Measurements from ENCODE around the gene LCN9.

LCN9 gene

GRCh38 chr9:135703726-135704125 lies 40.6 kb downstream of the LCN9 start:
- WGBS (ENCODE audit: insufficient coverage), result 25% methylated on average over 14 of the region's 14 CpGs
- H3K4me3 ChIP-seq (ENCODE audit: control insufficient read depth in 1 of 7, extremely low read depth in 1 of 7, insufficient read depth in 4 of 7, low read depth in 2 of 7, low read length in 6 of 7), result no peak overlapping the region
- peaks cover 0 to 62% (median 16%) of the 10 kb centered on the region in 5 experiments for H3K27me3 ChIP-seq (replicated peaks in 2 of 5; ENCODE audit: control insufficient read depth in 4 of 5, insufficient read depth in 5 of 5, low read length in 4 of 5)
- POLR2A ChIA-PET, result interaction anchor here (0.6 kb wide), 1 partner anchor 532 kb away, joined by 3 read pairs; no protein-coding TSS in a partner anchor
- no peak overlapping the region for H3K27ac ChIP-seq (ENCODE audit: insufficient read depth in 1 of 2, low read depth in 1 of 2, low read length in 2 of 2, poor library complexity in 1 of 2, severe bottlenecking in 2 of 2)
- H3K9me3 ChIP-seq (ENCODE audit: control extremely low read depth in 1 of 5, control insufficient read depth in 4 of 5, insufficient read depth in 2 of 5, low read depth in 1 of 5, low read length in 4 of 5), result no peaks in the 10 kb centered on the region
- CTCF ChIA-PET, result interaction anchor here (1.3 kb wide), 1 partner anchor 9 kb away, joined by 5 read pairs; no protein-coding TSS in a partner anchor
- DNase-seq, result no peak
- no peaks in the 10 kb centered on the region for H3K36me3 ChIP-seq (ENCODE audit: control insufficient read depth in 4 of 4, insufficient read depth in 4 of 4, low read length in 3 of 4)
- peaks cover 0 to 8% (median 5%) of the 10 kb centered on the region in 4 experiments for H3K4me1 ChIP-seq (ENCODE audit: control extremely low read depth in 1 of 4, control insufficient read depth in 4 of 4, insufficient read depth in 4 of 4, low read length in 3 of 4)

GRCh38 chr9:135704483-135704882 lies 41.4 kb downstream of the LCN9 start:
- DNase-seq, result no peak
- WGBS (ENCODE audit: insufficient coverage), result 85% methylated on average over 5 of the region's 5 CpGs
- ChIA-PET POLR2A (interaction anchor here (0.6 kb wide), 1 partner anchor 533 kb away, joined by 3 read pairs; no protein-coding TSS in a partner anchor), CTCF (interaction anchor here (0.7 to 1.3 kb wide), 2 partner anchors 8 to 9 kb away, joined by 3 to 5 read pairs; no protein-coding TSS in a partner anchor)
- no peak overlapping the region for H3K27ac ChIP-seq (ENCODE audit: insufficient read depth in 1 of 2, low read depth in 1 of 2, low read length in 2 of 2, poor library complexity in 1 of 2, severe bottlenecking in 2 of 2)
- no peak overlapping the region for H3K4me3 ChIP-seq (ENCODE audit: control insufficient read depth in 1 of 7, extremely low read depth in 1 of 7, insufficient read depth in 4 of 7, low read depth in 2 of 7, low read length in 6 of 7)
- peaks cover 0 to 8% (median 5%) of the 10 kb centered on the region in 4 experiments for H3K4me1 ChIP-seq (ENCODE audit: control extremely low read depth in 1 of 4, control insufficient read depth in 4 of 4, insufficient read depth in 4 of 4, low read length in 3 of 4)
- no peaks in the 10 kb centered on the region for H3K36me3 ChIP-seq (ENCODE audit: control insufficient read depth in 4 of 4, insufficient read depth in 4 of 4, low read length in 3 of 4)
- H3K27me3 ChIP-seq (replicated peaks in 2 of 5; ENCODE audit: control insufficient read depth in 4 of 5, insufficient read depth in 5 of 5, low read length in 4 of 5), result peaks cover 0 to 61% (median 16%) of the 10 kb centered on the region in 5 experiments
- H3K9me3 ChIP-seq (ENCODE audit: control extremely low read depth in 1 of 5, control insufficient read depth in 4 of 5, insufficient read depth in 2 of 5, low read depth in 1 of 5, low read length in 4 of 5), result no peaks in the 10 kb centered on the region

GRCh38 chr9:135705376-135705775 lies 42.3 kb downstream of the LCN9 start:
- POLR2A ChIA-PET, result interaction anchor here (0.9 kb wide), 1 partner anchor 8 kb away, joined by 3 read pairs; no protein-coding TSS in a partner anchor

GRCh38 chr9:135706288-135706687 lies 43.2 kb downstream of the LCN9 start:
- peaks cover 0 to 8% (median 4%) of the 10 kb centered on the region in 4 experiments for H3K4me1 ChIP-seq (ENCODE audit: control extremely low read depth in 1 of 4, control insufficient read depth in 4 of 4, insufficient read depth in 4 of 4, low read length in 3 of 4)
- ChIA-PET CTCF (no interaction called here), POLR2A (interaction anchor here (0.9 kb wide), 1 partner anchor 9 kb away, joined by 3 read pairs; no protein-coding TSS in a partner anchor)
- no peaks in the 10 kb centered on the region for H3K9me3 ChIP-seq (ENCODE audit: control extremely low read depth in 1 of 5, control insufficient read depth in 4 of 5, insufficient read depth in 2 of 5, low read depth in 1 of 5, low read length in 4 of 5)
- peaks cover 0 to 59% (median 9%) of the 10 kb centered on the region in 5 experiments for H3K27me3 ChIP-seq (replicated peaks in 2 of 5; ENCODE audit: control insufficient read depth in 4 of 5, insufficient read depth in 5 of 5, low read length in 4 of 5)
- WGBS (ENCODE audit: insufficient coverage), result 87% methylated on average over 9 of the region's 9 CpGs
- H3K4me3 ChIP-seq (ENCODE audit: control insufficient read depth in 1 of 7, extremely low read depth in 1 of 7, insufficient read depth in 4 of 7, low read depth in 2 of 7, low read length in 6 of 7), result no peak overlapping the region
- H3K27ac ChIP-seq (ENCODE audit: insufficient read depth in 1 of 2, low read depth in 1 of 2, low read length in 2 of 2, poor library complexity in 1 of 2, severe bottlenecking in 2 of 2), result no peak overlapping the region
- no peak for DNase-seq
- no peaks in the 10 kb centered on the region for H3K36me3 ChIP-seq (ENCODE audit: control insufficient read depth in 4 of 4, insufficient read depth in 4 of 4, low read length in 3 of 4)

More at GRCh38 chr9:135705376-135705775, 42.3 kb downstream of the LCN9 start:
- WGBS (ENCODE audit: insufficient coverage), result 91% methylated on average over 12 of the region's 14 CpGs
- Histone ChIP-seq H3K4me1 (ENCODE audit: control extremely low read depth in 1 of 4, control insufficient read depth in 4 of 4, insufficient read depth in 4 of 4, low read length in 3 of 4) (peaks cover 0 to 8% (median 5%) of the 10 kb centered on the region in 4 experiments), H3K36me3 (ENCODE audit: control insufficient read depth in 4 of 4, insufficient read depth in 4 of 4, low read length in 3 of 4) (no peaks in the 10 kb centered on the region), H3K9me3 (ENCODE audit: control extremely low read depth in 1 of 5, control insufficient read depth in 4 of 5, insufficient read depth in 2 of 5, low read depth in 1 of 5, low read length in 4 of 5) (no peaks in the 10 kb centered on the region), H3K4me3 (ENCODE audit: control insufficient read depth in 1 of 7, extremely low read depth in 1 of 7, insufficient read depth in 4 of 7, low read depth in 2 of 7, low read length in 6 of 7) (no peak overlapping the region), H3K27me3 (replicated peaks in 2 of 5; ENCODE audit: control insufficient read depth in 4 of 5, insufficient read depth in 5 of 5, low read length in 4 of 5) (peaks cover 0 to 61% (median 13%) of the 10 kb centered on the region in 5 experiments), H3K27ac (ENCODE audit: insufficient read depth in 1 of 2, low read depth in 1 of 2, low read length in 2 of 2, poor library complexity in 1 of 2, severe bottlenecking in 2 of 2) (no peak overlapping the region)
- no peak for DNase-seq
- CTCF ChIA-PET, result interaction anchor here (0.8 kb wide), 1 partner anchor 10 kb away, joined by 3 read pairs; no protein-coding TSS in a partner anchor

GRCh38 chr9:135707252-135708138 lies 44.4 kb downstream of the LCN9 start:
- POLR2A ChIA-PET, result no interaction called here
- WGBS (ENCODE audit: insufficient coverage), result 60% methylated on average over 22 of the region's 23 CpGs
- CTCF ChIA-PET, result no interaction called here
- H3K36me3 ChIP-seq (ENCODE audit: control insufficient read depth in 4 of 4, insufficient read depth in 4 of 4, low read length in 3 of 4), result no peaks in the 10 kb centered on the region
- H3K27me3 ChIP-seq (replicated peaks in 2 of 5; ENCODE audit: control insufficient read depth in 4 of 5, insufficient read depth in 5 of 5, low read length in 4 of 5), result peaks cover 0 to 59% (median 9%) of the 10 kb centered on the region in 5 experiments
- no peak for DNase-seq
- H3K9me3 ChIP-seq (ENCODE audit: control extremely low read depth in 1 of 5, control insufficient read depth in 4 of 5, insufficient read depth in 2 of 5, low read depth in 1 of 5, low read length in 4 of 5), result no peaks in the 10 kb centered on the region
- no peaks in the 10 kb centered on the region for H3K4me1 ChIP-seq (ENCODE audit: control extremely low read depth in 1 of 4, control insufficient read depth in 4 of 4, insufficient read depth in 4 of 4, low read length in 3 of 4)
- H3K27ac ChIP-seq (ENCODE audit: insufficient read depth in 1 of 2, low read depth in 1 of 2, low read length in 2 of 2, poor library complexity in 1 of 2, severe bottlenecking in 2 of 2), result no peak overlapping the region
- H3K4me3 ChIP-seq (ENCODE audit: control insufficient read depth in 1 of 7, extremely low read depth in 1 of 7, insufficient read depth in 4 of 7, low read depth in 2 of 7, low read length in 6 of 7), result no peak overlapping the region

- 92% methylated on average over 3 of the region's 4 CpGs for WGBS (ENCODE audit: insufficient coverage)
- Histone ChIP-seq H3K9me3 (ENCODE audit: control extremely low read depth in 1 of 5, control insufficient read depth in 4 of 5, insufficient read depth in 2 of 5, low read depth in 1 of 5, low read length in 4 of 5) (no peaks in the 10 kb centered on the region), H3K4me1 (ENCODE audit: control extremely low read depth in 1 of 4, control insufficient read depth in 4 of 4, insufficient read depth in 4 of 4, low read length in 3 of 4) (no peaks in the 10 kb centered on the region), H3K36me3 (ENCODE audit: control insufficient read depth in 4 of 4, insufficient read depth in 4 of 4, low read length in 3 of 4) (no peaks in the 10 kb centered on the region), H3K27me3 (replicated peaks in 2 of 5; ENCODE audit: control insufficient read depth in 4 of 5, insufficient read depth in 5 of 5, low read length in 4 of 5) (peaks cover 0 to 59% (median 5%) of the 10 kb centered on the region in 5 experiments), H3K4me3 (ENCODE audit: control insufficient read depth in 1 of 7, extremely low read depth in 1 of 7, insufficient read depth in 4 of 7, low read depth in 2 of 7, low read length in 6 of 7) (no peak overlapping the region), H3K27ac (ENCODE audit: insufficient read depth in 1 of 2, low read depth in 1 of 2, low read length in 2 of 2, poor library complexity in 1 of 2, severe bottlenecking in 2 of 2) (no peak overlapping the region)
- DNase-seq, result no peak
- ChIA-PET POLR2A (no interaction called here), CTCF (no interaction called here)
Observed at GRCh38 chr9:135708164-135708563, 45.1 kb downstream of the LCN9 start.

- no peak for DNase-seq
- ChIA-PET POLR2A (no interaction called here), CTCF (interaction anchor here (1.8 kb wide), 1 partner anchor 8 kb away, joined by 5 read pairs; no protein-coding TSS in a partner anchor)
- 92% methylated on average over 10 of the region's 12 CpGs for WGBS (ENCODE audit: insufficient coverage)
- H3K36me3 ChIP-seq (ENCODE audit: control insufficient read depth in 4 of 4, insufficient read depth in 4 of 4, low read length in 3 of 4), result no peaks in the 10 kb centered on the region
- no peak overlapping the region for H3K27ac ChIP-seq (ENCODE audit: insufficient read depth in 1 of 2, low read depth in 1 of 2, low read length in 2 of 2, poor library complexity in 1 of 2, severe bottlenecking in 2 of 2)
- H3K4me3 ChIP-seq (ENCODE audit: control insufficient read depth in 1 of 7, extremely low read depth in 1 of 7, insufficient read depth in 4 of 7, low read depth in 2 of 7, low read length in 6 of 7), result no peak overlapping the region
- peaks cover 0 to 8% (median 1%) of the 10 kb centered on the region in 4 experiments for H3K4me1 ChIP-seq (ENCODE audit: control extremely low read depth in 1 of 4, control insufficient read depth in 4 of 4, insufficient read depth in 4 of 4, low read length in 3 of 4)
- H3K9me3 ChIP-seq (ENCODE audit: control extremely low read depth in 1 of 5, control insufficient read depth in 4 of 5, insufficient read depth in 2 of 5, low read depth in 1 of 5, low read length in 4 of 5), result no peaks in the 10 kb centered on the region
- H3K27me3 ChIP-seq (replicated peaks in 2 of 5; ENCODE audit: control insufficient read depth in 4 of 5, insufficient read depth in 5 of 5, low read length in 4 of 5), result peaks cover 4 to 70% (median 17%) of the 10 kb centered on the region in 5 experiments
Observed at GRCh38 chr9:135711391-135711790, 48.3 kb downstream of the LCN9 start.

Data from common myeloid progenitor, CD34-positive (primary cell).